ENCODE data around the gene EEF1G.

DNA sequence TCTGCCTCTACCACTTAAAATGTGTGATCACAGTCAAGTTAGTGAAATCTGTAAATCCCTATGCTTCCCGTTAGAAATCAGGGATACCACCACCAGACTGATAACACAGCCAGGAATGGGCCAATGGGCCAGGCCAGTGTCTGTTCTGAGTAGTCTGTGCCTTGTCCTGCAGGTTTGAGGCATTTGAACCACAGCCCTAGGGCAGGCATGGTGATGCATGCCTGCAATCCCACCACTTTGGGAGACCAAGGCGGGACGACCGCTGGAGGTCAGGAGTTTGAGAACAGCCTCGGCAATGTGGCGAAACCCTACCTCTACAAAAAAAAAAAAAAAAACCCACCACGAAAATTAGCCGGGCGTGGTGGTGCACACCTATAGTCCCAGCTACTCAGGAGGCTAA, 15.0 kb downstream of the EEF1G start:
- TF ChIP-seq, protein P1, sequence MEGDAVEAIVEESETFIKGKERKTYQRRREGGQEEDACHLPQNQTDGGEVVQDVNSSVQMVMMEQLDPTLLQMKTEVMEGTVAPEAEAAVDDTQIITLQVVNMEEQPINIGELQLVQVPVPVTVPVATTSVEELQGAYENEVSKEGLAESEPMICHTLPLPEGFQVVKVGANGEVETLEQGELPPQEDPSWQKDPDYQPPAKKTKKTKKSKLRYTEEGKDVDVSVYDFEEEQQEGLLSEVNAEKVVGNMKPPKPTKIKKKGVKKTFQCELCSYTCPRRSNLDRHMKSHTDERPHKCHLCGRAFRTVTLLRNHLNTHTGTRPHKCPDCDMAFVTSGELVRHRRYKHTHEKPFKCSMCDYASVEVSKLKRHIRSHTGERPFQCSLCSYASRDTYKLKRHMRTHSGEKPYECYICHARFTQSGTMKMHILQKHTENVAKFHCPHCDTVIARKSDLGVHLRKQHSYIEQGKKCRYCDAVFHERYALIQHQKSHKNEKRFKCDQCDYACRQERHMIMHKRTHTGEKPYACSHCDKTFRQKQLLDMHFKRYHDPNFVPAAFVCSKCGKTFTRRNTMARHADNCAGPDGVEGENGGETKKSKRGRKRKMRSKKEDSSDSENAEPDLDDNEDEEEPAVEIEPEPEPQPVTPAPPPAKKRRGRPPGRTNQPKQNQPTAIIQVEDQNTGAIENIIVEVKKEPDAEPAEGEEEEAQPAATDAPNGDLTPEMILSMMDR (IDR thresholded peaks at IDR 0.05), result no peak
- TF ChIP-seq POLR2A (IDR thresholded peaks at IDR 0.05), result no peak

Measured in Peyer's patch (tissue), 4 donors.